ENCODE data around the gene CXCL8.

Gene CXCL8

GRCh38 chr4:73721435-73721834 lies 18.9 kb upstream of the CXCL8 start:
- no peak for DNase-seq

- no peak for DNase-seq
Observed at GRCh38 chr4:73721909-73722308, 18.5 kb upstream of the CXCL8 start.

- DNase-seq: no peak
Observed at GRCh38 chr4:73723023-73723422, 17.3 kb upstream of the CXCL8 start.

GRCh38 chr4:73723928-73724327 lies 16.4 kb upstream of the CXCL8 start:
- no peak for DNase-seq

- no peak for DNase-seq
Observed at GRCh38 chr4:73725510-73725909, 14.9 kb upstream of the CXCL8 start.

GRCh38 chr4:73725985-73726384 lies 14.4 kb upstream of the CXCL8 start:
- no peak for DNase-seq

- DNase-seq: no peak
Observed at GRCh38 chr4:73727685-73728084, 12.7 kb upstream of the CXCL8 start.

GRCh38 chr4:73728091-73728741 lies 12.2 kb upstream of the CXCL8 start:
- no peak for DNase-seq

GRCh38 chr4:73729534-73730165 lies 10.7 kb upstream of the CXCL8 start:
- DNase-seq: peak; percentile 67

- DNase-seq: peak; percentile 73
Observed at GRCh38 chr4:73730292-73730691, 10.1 kb upstream of the CXCL8 start.

GRCh38 chr4:73730867-73731266 lies 9.5 kb upstream of the CXCL8 start:
- no peak for DNase-seq

GRCh38 chr4:73731968-73732610 lies 8.3 kb upstream of the CXCL8 start:
- DNase-seq: no peak

- DNase-seq: no peak
Observed at GRCh38 chr4:73732759-73733431, 7.5 kb upstream of the CXCL8 start.

- DNase-seq: no peak
Observed at GRCh38 chr4:73734530-73735001, 5.8 kb upstream of the CXCL8 start.

GRCh38 chr4:73735231-73735630 lies 5.1 kb upstream of the CXCL8 start:
- DNase-seq: no peak

- no peak for DNase-seq
Observed at GRCh38 chr4:73741031-73741749, 821 bp downstream of the CXCL8 start.

- no peak for DNase-seq
Observed at GRCh38 chr4:73741750-73742489, 1.6 kb downstream of the CXCL8 start.

- no peak for DNase-seq
Observed at GRCh38 chr4:73742490-73743160, 2.3 kb downstream of the CXCL8 start.

GRCh38 chr4:73743281-73743680 lies 2.9 kb downstream of the CXCL8 start:
- DNase-seq: no peak

- DNase-seq: no peak
Observed at GRCh38 chr4:73743795-73744194, 3.4 kb downstream of the CXCL8 start.

GRCh38 chr4:73744203-73744602 lies 3.8 kb downstream of the CXCL8 start:
- no peak for DNase-seq

GRCh38 chr4:73750730-73751129 lies 10.4 kb downstream of the CXCL8 start:
- DNase-seq: no peak
